A549 treated with CpdA at 1 μM for 4 hours (cell line): Measurements from ENCODE around the gene ATRN. TPM values are rescaled to one million over a fixed set of nuclear protein-coding genes. Genes with fewer than 3 reads are reported as not detected.

Source experiments
- total RNA-seq: library from RNA; stranded (reverse); fragments of 200-300 nt; extraction: Qiagen RNA extraction; gene quantifications from 5 replicates; pipeline ENCODE4 v1.2.3, GENCODE V29; 2022; ENCODE audit warnings: low read depth

Gene ATRN
- total RNA-seq = 19.5 to 26.8 TPM (median 25.5 TPM) in 5 replicates

DNA sequence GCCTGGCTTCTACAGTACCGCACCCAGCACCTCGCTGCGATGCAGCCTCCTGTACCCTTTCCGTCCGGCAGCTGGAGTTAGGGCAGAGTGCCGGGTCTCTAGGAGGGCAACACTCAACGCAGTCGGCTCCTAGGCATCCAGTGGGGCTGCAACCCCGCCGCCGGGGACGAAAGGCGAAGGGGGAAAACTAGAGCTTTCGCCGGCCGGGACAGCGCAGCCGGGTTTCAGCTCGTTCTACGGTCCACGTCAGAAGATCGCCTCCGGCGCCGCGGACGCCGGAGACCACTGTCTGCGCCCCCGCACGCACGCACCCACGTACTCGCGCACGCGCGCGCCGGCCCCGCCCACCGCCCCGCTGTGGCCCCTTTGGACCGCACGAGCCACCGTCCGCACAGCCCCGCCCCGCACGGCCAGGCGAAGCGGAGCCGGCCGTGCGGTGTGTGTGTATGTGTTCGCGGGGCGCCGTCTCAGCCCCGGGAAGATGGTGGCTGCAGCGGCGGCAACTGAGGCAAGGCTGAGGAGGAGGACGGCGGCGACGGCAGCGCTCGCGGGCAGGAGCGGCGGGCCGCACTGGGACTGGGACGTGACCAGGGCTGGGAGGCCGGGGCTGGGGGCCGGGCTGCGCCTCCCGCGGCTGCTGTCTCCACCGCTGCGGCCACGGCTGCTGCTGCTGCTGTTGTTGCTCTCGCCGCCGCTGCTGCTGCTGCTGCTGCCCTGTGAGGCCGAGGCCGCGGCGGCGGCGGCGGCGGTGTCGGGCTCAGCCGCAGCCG is at the start of gene ATRN:
TSS of gene ATRN (plus strand) at position 392 of the 770 bp plus-strand sequence. CDS start at position 482, 90 bp downstream.

DNA sequence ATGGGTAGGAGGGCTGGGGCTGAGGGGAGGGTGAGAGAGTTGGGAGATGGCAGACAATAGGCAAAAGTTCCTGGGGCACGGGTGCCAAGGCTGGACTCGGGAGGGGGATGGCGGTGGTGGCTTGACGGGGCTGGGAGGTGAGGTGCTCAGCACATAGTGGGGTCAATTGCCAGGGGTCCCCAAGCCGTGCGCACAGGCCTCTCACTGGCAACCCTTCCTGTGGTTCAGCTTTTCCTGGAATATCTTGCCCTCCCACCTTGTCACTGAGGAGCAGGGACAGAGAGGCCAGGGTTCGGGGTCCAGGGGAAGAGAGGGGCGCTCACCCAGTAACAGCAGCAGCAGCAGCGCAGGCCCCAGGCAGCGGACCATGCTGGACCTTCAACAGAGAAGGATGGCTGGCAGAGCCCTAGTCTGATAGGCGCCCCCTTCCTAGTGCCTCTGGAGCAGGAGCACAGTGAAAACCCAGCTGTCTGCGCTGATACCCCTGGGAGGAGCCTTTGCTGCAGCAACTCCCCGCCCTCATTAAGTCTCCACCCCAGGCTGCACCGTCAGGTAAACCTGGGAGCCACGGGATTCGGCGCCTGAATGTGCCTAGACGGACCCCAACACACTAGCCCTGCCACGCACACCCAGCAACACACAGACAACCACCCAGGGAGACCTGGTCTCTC is 192.3 kb downstream of the ATRN start, which contains the start of gene GFRA4:
TSS of gene GFRA4 (minus strand) at position 369 of the 671 bp plus-strand sequence. CDS start at position 369, 0 bp downstream.

DNA sequence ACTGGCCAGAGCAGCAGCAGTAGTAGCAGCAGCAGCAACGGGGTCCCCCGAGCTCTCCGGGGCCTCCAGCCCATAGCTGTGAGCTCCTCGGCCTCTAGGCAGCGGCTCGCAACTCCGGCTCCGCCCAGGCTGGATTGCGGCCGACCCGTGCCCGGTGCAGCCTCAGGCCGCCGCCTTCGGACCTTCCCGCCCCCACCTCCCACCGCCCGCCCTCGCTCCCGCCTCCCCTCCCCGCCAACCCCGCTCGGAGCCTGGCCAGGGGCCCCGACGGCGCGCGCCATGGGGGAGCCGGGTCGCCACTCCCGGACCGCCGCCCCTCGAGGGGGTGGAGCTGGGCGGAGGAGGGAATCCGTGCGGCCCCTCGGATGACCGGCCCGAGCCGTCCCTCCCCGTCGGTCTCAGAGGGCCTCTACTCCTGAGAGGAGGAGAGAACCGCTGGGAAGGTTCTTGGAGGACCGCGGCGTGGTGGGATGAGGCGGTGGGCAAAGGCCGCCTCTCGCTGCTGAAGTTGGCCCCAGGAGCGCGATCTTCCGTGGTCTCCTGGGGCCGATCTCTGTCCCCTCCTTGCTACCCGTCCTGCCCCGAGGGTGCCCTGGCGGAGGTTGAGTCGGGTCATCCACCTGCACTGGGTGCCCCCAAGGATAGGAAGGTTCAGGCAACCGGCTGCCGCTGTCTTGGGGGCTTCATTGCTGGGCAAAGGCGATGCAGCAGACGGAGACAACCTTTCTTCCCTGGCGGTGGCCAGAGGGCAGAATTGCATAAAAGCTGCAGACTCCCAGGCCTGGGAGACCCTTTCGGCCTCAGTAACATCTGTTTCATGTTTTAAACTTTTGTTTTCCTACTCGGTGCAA is 211.3 kb downstream of the ATRN start, which contains the start of gene ADAM33:
TSS of gene ADAM33 (minus strand) at position 80 of the 851 bp plus-strand sequence. CDS start at position 74, 6 bp downstream.

Other genes starting within 250 kb of the ATRN start
- 4.0 to 5.8 TPM (median 5.3 TPM) in 5 replicates for gene SLC4A11, start 231.8 kb upstream of the ATRN start, total RNA-seq
- gene DNAAF9, start 63.3 kb upstream of the ATRN start, total RNA-seq = 3.7 to 5.6 TPM (median 4.7 TPM) in 5 replicates
- not detected in 5 replicates for gene GFRA4, start 192.4 kb downstream of the ATRN start, total RNA-seq
- gene ADAM33, start 211.0 kb downstream of the ATRN start, total RNA-seq = 0.05 to 0.06 TPM in 2 of 5 replicates, not detected in the others
- 0.01 to 0.02 TPM in 2 of 5 replicates, not detected in the others for gene SIGLEC1, start 241.6 kb downstream of the ATRN start, total RNA-seq